C1 segment of cervical spinal cord (tissue), 14 donors: Measurements from ENCODE around the gene PDZD4.
A peak's percentile ranks its signal among the peaks of the same experiment; 100 is the strongest.

Source experiments
- DNase-seq, 14 donors: peaks; one replicate each; lab custom pipeline; 2025; lab: John Stamatoyannopoulos, UW

Gene PDZD4

DNA sequence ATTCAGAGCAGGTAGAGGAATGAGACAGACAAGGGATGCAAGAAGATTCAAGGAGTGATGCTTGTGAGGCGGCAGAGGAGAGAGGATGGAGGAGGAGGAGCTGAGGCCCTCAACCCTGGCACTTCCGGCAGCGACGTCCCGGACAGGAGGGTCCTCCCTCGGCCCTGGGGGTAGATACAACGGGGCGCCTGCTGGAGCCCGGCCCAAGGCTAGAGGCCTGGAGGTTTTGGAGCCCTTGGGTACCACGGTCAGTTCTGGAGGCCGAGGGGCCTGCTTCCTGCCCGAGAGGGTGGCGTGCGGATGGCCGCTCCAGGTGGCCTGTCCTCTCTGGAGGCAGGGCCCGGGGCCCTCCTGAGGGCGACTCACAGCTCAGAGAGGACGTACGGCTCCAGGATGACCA lies 22.4 kb downstream of the PDZD4 start:
- no peak for DNase-seq

DNA sequence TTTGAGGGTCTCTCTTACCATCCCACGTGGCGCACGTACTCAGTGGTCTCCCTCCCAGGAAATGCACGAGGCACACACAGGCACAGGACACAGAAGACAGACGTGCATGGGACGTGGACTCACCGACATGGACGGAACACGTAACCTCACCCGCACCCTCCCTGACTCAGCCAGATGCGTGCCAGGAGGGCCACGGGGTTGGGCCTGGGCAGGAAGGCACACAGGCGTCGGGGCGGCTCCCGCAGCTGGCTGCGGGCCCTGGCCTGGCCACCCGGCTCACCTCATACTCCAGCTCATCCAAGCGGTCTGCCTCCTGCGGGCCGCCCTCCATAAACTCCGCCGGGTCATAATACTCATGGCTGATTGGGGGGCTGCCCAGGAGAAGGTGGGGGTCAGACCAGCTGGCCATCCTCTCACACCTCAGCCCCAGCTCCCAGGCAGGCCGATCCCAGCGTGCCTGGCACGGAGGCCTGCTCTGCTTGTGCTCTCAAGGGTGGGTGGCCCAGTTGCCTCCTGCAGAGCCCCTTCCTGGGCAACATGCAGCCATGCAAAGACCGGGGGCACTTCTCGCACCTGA lies 23.3 kb downstream of the PDZD4 start:
- no peak for DNase-seq

GRCh38 chrX:153805436-153805835 lies 24.9 kb downstream of the PDZD4 start:
- DNase-seq = no peak

GRCh38 chrX:153804621-153805020 lies 25.7 kb downstream of the PDZD4 start:
- DNase-seq = no peak

DNA sequence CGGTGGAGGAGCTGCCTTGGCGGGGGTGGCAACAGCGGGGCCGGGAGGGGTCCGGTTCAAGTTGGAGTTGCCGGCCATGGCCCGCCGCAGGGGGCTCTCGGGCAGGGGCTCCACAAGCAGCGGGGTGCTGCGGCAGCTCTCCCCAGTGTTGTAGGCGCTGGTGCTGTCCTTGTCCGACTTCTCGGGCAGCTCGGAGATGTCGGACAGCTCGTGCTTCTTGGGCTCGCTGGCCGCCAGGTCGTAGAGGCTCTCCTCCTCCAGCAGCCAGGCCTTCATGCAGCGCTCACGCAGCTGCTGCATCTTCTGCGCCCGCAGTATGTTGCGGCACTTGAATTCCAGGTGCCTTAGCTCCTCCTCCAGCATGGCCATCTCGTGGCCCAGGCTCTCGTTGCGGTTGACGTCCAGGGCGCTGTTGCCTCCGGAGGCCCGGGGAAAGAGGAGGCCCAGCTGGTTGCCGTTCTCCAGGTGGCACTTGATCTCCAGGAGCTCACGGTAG lies 26.2 kb downstream of the PDZD4 start:
- DNase-seq = no peak

- no peak for DNase-seq
Measured at GRCh38 chrX:153803211-153804099, 26.9 kb downstream of the PDZD4 start.

GRCh38 chrX:153802513-153803045 lies 27.8 kb downstream of the PDZD4 start:
- DNase-seq = no peak

DNA sequence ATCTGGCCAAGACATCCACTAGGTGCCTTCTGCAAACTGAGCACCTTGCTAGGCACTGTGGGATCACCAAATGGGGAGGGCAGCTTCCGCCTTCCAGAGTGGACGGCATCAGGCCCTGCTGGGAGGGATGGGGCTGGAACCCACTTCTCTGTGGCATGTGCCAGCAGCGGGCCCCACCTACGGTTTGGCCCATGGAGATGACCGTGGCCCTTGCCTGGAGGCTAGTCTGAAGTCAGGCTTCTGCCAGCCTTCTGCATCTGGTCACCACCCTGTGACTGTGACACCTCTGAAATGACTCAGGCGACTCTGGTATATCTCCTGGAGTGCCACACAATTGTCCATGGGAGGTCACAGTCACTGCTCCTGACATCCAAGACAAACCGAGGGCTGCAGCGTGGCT lies 28.7 kb downstream of the PDZD4 start:
- no peak for DNase-seq

DNA sequence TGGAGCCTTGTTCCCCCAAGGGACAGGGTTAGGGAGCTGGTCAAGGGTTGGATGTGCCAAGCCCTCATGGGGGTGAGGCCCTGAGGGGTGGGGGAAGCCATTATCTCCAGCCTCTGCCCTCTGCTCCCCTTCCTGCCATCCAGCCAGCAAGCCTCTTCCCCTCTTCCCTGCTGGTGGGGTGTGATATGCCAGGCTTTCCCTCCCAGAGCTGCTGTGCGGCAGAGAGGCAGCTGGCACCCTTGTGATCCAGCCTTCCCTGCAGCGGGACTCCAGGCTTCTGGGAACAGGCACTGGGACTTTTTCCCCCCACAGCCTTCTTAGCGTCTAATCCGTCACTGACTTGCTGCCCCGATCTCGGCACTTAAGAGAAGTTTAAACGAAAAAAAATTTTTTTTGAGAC lies 29.6 kb downstream of the PDZD4 start:
- DNase-seq = no peak

DNA sequence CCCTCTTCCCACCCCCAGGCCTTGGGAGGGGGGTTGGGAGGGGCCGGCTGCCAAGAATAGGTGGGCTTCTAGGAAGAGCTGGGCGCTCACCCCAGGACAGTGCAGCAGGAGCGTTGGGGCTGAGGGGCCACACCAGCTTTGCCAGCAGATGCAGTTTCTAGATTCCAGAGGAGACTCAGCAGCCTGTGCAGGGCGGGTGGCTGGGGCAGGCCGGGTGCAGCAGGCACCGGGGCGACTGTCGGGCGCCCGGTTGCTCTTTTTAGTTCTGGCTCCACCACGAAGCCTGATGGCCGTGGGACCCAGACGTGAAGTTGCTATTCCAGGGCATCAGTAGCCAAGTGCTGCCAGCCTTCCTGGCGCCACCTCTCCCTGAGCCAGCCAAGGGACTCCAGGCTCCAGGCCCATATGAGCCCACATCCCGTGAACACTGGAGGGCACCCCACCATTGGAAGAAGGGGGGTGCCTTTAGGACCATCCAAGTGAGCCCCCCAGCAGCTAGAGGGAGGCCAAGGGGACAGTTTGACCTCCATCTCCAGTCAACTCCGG lies 30.1 kb downstream of the PDZD4 start:
- DNase-seq = peak in 1 of 14 donors; percentile 24

DNA sequence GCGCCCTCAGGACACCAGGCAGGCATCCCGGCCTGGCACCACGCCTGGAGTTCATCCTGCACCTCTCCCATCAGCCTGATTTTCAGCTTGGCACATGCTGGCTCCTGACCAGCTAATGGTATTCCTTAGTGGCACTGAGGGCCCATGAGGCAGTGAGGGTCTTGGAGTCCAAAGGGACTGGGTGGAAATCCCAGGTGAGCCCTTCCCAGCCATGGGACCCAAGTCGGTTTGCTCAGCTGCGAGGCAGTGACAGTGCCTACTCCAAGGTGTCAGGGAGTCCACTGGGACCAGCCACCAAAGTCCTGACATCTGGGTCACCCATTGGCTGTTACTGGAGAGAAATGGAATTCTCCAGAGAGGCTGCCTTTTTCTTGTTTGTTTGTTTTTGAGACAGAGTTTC lies 31.0 kb downstream of the PDZD4 start:
- no peak for DNase-seq

GRCh38 chrX:153797415-153798015 lies 32.8 kb downstream of the PDZD4 start:
- DNase-seq = no peak

DNA sequence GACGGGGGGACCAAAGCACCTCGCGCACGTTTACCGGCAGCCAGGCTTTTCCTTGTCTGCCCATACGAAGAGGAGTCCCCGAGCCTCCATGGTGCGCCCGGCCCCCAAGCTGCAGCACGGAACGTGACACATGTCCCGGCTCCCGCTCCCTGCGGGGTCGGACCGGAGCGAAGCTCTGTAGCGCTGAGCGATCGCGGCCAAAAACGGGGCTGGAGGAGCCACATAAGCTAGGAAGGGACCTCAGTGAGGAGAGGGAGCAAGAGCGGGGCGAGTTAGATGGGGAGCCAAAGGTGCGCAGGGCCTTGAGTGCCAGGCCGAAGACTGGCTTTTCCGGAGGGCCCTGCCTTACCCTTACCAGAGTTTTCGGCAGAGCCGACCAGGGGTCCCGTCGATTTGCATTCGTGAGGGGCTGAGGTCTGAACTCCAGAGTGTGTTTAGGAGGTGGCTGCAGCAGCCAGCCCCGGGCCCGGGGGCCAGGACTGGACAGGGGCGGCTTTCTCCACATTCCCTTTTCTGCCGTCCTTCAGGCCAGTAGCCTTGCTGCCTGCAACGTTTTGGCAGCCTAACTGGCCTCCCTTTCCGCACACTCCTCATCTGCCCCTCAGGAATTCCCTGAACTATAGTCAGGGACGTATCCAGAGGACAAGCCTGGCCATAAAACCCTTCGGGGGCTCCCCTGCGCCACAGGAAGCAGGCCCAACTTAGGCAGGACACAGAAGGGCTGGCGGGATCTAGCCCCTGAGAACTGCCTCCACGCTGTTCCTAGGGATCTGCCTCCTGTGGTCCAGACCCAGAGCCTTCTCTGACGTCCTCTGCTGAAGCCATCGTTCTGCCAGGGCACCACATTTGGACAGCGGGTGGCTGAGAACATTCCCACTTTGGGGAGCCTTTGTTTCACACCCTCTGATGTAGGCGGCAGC lies 35.2 kb downstream of the PDZD4 start:
- DNase-seq = no peak

DNA sequence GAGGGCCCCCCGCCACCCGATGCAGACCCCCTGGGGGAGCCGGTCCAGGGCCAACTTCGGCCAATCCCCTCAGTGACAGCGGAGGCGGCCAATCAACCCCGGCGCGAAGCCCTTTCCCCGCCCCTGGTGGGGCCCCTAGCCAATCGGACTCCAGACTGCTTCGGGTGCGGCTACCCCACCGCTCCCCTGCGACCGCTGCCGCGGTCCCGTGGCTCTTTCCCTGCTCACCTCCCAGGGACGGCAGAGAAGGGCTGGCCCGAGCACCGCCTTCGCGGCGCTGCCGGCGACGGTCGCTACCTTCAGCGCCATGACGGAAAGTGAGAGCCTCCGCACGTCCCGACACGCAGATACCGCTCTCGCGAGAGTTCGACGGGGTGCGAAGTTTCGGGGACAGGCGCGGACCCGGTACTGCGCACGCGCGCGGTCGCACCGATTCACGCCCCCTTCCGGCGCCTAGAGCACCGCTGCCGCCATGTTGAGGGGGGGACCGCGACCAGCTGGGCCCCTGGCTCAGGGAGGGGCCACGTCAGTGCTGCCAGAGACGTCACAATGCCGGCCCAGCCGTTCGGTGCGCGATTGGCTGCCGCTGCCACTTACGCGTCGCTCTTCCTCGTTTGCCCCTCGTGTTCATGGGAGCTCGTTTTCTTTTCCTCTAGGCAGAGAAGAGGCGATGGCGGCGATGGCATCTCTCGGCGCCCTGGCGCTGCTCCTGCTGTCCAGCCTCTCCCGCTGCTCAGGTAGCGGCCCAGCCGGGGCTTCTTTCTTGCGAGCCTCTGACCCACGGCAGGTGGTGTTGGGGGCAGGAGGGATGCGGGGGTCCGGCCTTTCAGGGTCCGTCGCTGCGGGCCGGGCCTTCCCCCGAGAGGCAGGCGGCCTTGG lies 36.1 kb downstream of the PDZD4 start, which contains the start of the genes IDH3G and SSR4:
Gene IDH3G (minus strand): TSS at position 358 of the 879 bp plus-strand sequence. CDS start 49 bp downstream, at position 309.
Gene SSR4 (plus strand): TSS at position 651 of the 879 bp plus-strand sequence. CDS start 20 bp downstream, at position 671.
- peak; percentile 58 to 94 (median 88) for DNase-seq

DNA sequence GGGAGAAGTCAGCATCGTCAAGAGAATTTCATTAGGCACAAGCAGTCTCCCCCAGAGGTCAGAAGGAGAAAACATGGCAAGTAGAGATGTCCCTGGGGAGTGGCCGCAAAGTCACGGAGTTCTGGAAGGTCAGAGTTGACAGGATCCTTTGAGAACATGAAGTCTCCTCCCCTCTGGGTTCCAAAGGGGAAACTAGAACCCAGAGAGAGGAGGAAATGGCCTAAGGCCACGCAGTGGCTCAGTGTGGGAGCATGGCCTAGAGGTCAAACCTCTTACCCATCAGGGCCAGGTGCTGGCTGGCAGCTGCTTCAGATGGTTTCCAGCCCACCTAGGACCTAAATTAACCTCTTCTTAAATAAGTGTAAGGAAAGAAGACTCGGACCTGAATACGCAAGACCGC lies 37.1 kb downstream of the PDZD4 start:
- no peak for DNase-seq

DNA sequence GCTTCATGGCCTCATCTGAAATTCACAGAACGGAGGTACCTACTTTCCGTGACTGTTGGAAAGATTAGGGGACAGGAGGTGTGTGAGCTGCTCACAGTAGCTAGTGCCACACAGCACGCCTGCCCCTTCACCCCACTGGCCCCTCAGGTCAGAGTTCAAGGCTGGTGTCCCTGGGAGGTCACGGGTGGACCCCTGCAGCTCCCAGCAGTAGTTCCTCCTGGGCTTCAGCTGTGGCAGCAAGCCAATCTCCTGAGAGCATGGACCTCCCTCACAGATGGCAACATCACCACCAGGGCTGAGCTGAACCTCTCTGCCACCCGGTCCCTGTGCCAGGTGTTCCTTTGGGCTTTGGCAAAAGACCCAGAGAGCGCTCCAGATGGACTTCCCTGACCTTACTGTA lies 38.0 kb downstream of the PDZD4 start:
- no peak for DNase-seq

GRCh38 chrX:153791104-153791852 lies 39.1 kb downstream of the PDZD4 start:
- peak in 1 of 14 donors; percentile 55 for DNase-seq

DNA sequence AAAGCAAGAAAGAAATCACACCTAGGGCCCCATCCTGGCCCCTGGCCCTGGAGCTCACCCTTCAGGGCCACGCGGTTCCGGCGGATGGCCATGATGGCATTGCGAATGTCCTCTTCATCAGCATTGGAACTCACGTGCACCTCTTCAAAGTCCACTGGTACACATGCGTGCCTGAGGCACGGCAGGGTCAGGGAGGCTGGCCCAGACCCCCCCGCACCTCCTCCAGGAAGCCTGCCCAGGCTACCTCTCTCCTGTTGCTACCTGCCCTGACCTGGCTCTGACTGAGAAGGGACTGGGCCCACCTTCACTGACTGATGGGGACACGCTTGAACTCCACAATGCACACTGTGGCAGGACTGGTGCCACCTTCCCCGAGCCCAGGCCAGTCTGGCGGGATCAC lies 40.7 kb downstream of the PDZD4 start:
- DNase-seq = no peak

GRCh38 chrX:153786669-153787068 lies 43.7 kb downstream of the PDZD4 start:
- DNase-seq = no peak
